Measurements from ENCODE around the gene INO80B.

DNA sequence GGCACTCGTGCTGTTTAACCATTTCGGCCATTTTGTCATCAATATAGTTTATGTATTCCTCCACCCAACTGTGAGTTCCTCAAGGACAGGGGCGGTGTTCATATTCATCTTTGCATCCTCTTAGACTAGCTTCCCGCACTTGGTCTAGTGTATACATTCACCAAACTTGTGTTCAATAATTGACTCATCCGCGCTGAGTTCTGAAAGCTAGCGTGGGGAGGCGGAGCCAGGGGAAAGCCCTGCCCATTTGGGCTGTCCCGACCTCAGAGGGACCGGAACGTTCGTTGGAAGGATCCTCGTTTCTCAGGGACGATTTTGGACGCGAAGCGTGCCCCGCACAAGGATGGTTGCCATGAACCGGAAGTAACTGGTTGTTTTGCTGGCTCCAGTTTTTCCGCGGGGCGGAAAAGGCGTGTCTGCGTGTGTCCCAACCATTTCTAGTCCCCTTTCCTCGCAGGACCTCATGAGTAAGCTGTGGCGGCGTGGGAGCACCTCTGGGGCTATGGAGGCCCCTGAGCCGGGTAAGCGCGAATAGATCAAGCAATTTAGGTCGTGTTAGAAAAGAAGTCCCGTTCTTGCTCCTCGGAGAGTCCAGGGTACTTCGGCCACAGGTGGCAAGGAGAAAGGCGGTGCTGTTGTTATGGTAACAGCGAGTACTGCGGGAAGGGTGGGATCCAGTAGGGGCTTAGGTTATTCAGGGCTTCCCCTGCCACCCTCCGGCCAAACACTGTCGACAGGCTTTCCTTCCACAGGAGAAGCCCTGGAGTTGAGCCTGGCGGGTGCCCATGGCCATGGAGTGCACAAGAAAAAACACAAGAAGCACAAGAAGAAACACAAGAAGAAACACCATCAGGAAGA, at the start of gene INO80B:
- TF ChIP-seq, protein P1, sequence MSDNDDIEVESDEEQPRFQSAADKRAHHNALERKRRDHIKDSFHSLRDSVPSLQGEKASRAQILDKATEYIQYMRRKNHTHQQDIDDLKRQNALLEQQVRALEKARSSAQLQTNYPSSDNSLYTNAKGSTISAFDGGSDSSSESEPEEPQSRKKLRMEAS (IDR thresholded peaks at IDR 0.05), result peak; percentile 82
- TF ChIP-seq RNF2 (IDR thresholded peaks at IDR 0.05; ENCODE audit: borderline replicate concordance, low read depth, low read length, missing control alignments, poor library complexity, severe bottlenecking), result no peak
- peak; percentile 88 for TF ChIP-seq CHD2 (IDR thresholded peaks at IDR 0.05; ENCODE audit: low read length)
- peak; percentile 92 for TF ChIP-seq SP1 (IDR thresholded peaks at IDR 0.05; ENCODE audit: low read depth, low read length)
